Activated naive CD4-positive, alpha-beta T cell treated with anti-CD3 and anti-CD28 coated beads, Interleukin-2, amount 50 U/mL, for 72 hours (primary cell): Measurements from ENCODE around the gene HTRA1. TPM values are rescaled to one million over a fixed set of nuclear protein-coding genes. Genes with fewer than 3 reads are reported as not detected.

Source experiments
- ATAC-seq, 2 donors: fragments of 150-1000 bp; cut with Tn5 transposase; 2 replicates each; pipeline ENCODE4 v1.10.0; 2021; ENCODE audit warnings: mild to moderate bottlenecking in 2 of 2, moderate library complexity in 2 of 2
- DNase-seq, 2 donors: peaks; one replicate each; pipeline ENCODE4 v3.0.0; 2021 to 2022; ENCODE audit warnings: low spot score in 2 of 2
- H3K27ac Mint-ChIP-seq, 2 donors: one replicate each; pipeline ENCODE4 v1.8.0; 2022; ENCODE audit warnings: mild to moderate bottlenecking in 2 of 2, mixed read lengths in 2 of 2
- H3K36me3 Mint-ChIP-seq, 2 donors: one replicate each; pipeline ENCODE4 v1.8.0; 2022; ENCODE audit warnings: mixed read lengths in 2 of 2
- H3K9me3 Mint-ChIP-seq, 2 donors: one replicate each; pipeline ENCODE4 v1.8.0; 2022; ENCODE audit warnings: mixed read lengths in 2 of 2
- total RNA-seq, 2 donors: library from RNA; stranded (reverse); gene quantifications; one replicate each; pipeline ENCODE4 v1.2.3, GENCODE V29; 2022

Gene HTRA1
- not detected for total RNA-seq

DNA sequence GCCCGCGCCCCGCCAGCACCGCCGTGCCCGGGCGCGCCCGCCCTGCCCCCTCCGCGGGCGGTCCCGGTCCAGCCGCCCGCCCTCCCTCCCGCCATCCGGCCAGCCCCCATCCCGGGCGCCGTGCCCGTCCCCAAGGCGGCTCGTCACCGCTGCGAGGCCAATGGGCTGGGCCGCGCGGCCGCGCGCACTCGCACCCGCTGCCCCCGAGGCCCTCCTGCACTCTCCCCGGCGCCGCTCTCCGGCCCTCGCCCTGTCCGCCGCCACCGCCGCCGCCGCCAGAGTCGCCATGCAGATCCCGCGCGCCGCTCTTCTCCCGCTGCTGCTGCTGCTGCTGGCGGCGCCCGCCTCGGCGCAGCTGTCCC lies at the start of gene HTRA1:
Gene HTRA1 (plus strand): TSS at position 187 of the 362 bp plus-strand sequence. CDS start 100 bp downstream, at position 287.
- ATAC-seq (peak; percentile 9 to 43), DNase-seq (no peak)
- Mint-ChIP-seq H3K27ac (no peak within 1 kb of the TSS), H3K9me3 (no peaks in the 10 kb centered on the region), H3K36me3 (peaks cover 0 to 12% of the 10 kb centered on the region in 2 donors)

GRCh38 chr10:122413327-122413726 lies 48.0 kb upstream of the HTRA1 start:
- no peak for DNase-seq

GRCh38 chr10:122417667-122418066 lies 43.7 kb upstream of the HTRA1 start:
- H3K36me3 Mint-ChIP-seq: peaks cover 10 to 35% of the 10 kb centered on the region in 2 donors
- H3K27ac Mint-ChIP-seq: no peak overlapping the region
- no peak for ATAC-seq

More at GRCh38 chr10:122413327-122413726, 48.0 kb upstream of the HTRA1 start:
- Mint-ChIP-seq H3K27ac (no peak overlapping the region), H3K36me3 (peaks cover 0 to 24% of the 10 kb centered on the region in 2 donors), H3K9me3 (no peaks in the 10 kb centered on the region)
- no peak for ATAC-seq

DNA sequence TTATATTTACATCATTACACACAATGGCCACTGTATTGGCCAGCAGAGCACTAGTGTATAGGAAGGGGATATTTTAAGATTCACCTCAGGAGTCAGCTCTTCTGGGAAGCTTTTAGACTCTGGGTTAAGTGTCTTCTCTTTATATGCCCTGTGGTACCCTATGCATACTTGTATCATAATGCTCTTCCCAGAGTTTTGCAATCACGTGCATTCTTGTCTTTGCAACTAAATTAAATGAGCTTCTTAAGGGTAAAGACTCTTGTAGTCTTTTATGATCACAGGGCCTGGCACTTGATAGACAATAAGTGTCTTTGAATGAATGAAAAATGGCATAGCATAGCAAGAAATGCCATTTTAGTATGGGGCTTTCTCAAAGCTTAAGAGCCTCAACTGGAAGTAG lies 42.3 kb upstream of the HTRA1 start:
- DNase-seq: no peak
- peaks cover 10 to 35% of the 10 kb centered on the region in 2 donors for H3K36me3 Mint-ChIP-seq
- no peaks in the 10 kb centered on the region for H3K9me3 Mint-ChIP-seq
- no peak overlapping the region for H3K27ac Mint-ChIP-seq
- ATAC-seq: no peak

More at GRCh38 chr10:122417667-122418066, 43.7 kb upstream of the HTRA1 start:
- H3K9me3 Mint-ChIP-seq: no peaks in the 10 kb centered on the region
- DNase-seq: no peak

DNA sequence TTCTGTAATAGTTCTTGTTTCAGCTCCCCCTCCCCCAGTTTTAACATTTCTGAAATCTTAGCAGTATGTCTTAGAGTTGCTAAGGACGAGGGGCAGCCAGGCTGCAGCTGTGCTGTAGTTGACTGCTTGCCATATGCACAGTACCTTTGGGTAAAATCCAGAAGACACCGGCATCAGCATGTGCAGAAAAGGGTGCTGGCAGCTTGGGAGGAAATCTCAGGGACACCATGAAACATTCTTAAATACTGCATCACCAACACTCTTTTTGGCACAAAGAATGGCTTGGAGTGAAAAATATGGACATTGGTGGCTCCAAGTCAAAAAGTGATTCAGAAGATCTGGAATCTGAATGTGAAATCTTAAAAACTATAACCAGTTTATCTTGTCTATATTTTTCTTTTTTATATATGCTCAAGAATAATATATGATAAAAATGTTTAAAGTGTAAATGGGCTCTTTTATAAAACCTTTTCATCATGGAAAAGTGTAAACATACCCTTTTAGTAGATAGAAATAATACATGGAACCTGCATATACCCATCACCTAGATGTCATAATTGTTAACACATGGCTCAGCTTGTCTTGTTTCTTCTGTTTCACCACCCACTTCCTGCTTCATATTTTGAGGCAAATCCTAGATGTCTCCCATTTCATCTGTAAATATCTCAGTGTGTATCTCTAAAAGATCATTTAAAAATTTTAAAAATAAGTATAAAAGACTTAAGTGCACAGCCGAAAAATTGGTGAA lies 41.3 kb upstream of the HTRA1 start:
- Mint-ChIP-seq H3K27ac (peak overlapping the region in 1 of 2 donors; percentile 77), H3K36me3 (peaks cover 10 to 35% of the 10 kb centered on the region in 2 donors), H3K9me3 (no peaks in the 10 kb centered on the region)
- ATAC-seq (no peak), DNase-seq (no peak)

- DNase-seq (no peak), ATAC-seq (no peak)
- Mint-ChIP-seq H3K9me3 (no peaks in the 10 kb centered on the region), H3K36me3 (peaks cover 10 to 35% of the 10 kb centered on the region in 2 donors), H3K27ac (peak overlapping the region in 1 of 2 donors; percentile 77)
Measured at GRCh38 chr10:122420624-122421007, 40.7 kb upstream of the HTRA1 start.

GRCh38 chr10:122421054-122421625 lies 40.2 kb upstream of the HTRA1 start:
- ATAC-seq (no peak), DNase-seq (no peak)
- Mint-ChIP-seq H3K9me3 (no peaks in the 10 kb centered on the region), H3K27ac (peak overlapping the region in 1 of 2 donors; percentile 77), H3K36me3 (peaks cover 10 to 33% of the 10 kb centered on the region in 2 donors)

DNA sequence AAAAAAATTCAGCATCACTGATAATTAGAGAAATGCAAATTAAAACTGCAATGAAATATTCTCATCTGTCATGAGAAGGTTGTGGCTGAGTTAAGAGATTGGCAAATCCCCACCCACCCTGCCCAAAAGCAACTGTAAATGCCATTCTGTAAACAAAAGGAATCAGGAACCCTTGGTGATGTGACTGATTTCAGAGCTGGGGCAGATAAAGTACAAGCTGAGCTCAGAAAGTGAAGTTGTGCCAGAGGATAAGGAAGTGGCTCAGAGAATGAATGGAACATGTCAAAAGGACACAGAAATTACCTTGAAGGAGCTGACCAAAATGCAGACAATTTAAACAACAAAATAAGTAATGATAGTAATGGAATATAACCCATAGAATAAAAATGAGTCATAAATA lies 39.6 kb upstream of the HTRA1 start:
- Mint-ChIP-seq H3K27ac (peak overlapping the region in 1 of 2 donors; percentile 77), H3K36me3 (peaks cover 10 to 27% of the 10 kb centered on the region in 2 donors), H3K9me3 (no peaks in the 10 kb centered on the region)
- DNase-seq (no peak), ATAC-seq (no peak)

- ATAC-seq: peak; percentile 43 to 79
- Mint-ChIP-seq H3K9me3 (no peaks in the 10 kb centered on the region), H3K27ac (peak overlapping the region in 1 of 2 donors; percentile 9), H3K36me3 (peaks cover 10 to 20% of the 10 kb centered on the region in 2 donors)
- DNase-seq: no peak
Measured at GRCh38 chr10:122422266-122422989, 38.9 kb upstream of the HTRA1 start.

- no peak for DNase-seq
- no peak for ATAC-seq
- no peaks in the 10 kb centered on the region for H3K9me3 Mint-ChIP-seq
- no peak overlapping the region for H3K27ac Mint-ChIP-seq
- peaks cover 7 to 10% of the 10 kb centered on the region in 2 donors for H3K36me3 Mint-ChIP-seq
Measured at GRCh38 chr10:122424059-122424458, 37.3 kb upstream of the HTRA1 start.

DNA sequence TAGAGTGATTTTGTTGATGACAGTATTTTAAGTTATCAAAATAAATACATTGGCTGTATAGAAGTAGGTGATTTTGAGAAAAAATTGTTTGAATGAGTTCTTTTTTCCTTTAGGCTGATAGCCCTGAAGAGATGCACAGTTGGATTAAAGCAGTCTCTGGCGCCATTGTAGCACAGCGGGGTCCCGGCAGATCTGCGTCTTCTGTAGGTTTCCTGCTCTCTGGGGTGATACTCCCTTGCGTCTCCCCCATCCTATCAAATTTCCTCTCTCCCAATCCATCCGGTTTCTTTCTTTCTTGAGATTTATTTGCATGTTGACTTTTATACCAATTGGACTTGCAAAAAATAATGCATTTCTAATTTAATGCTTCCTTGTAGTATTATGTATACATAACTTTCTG lies 34.5 kb upstream of the HTRA1 start:
- ATAC-seq: no peak
- no peak for DNase-seq
- no peaks in the 10 kb centered on the region for H3K9me3 Mint-ChIP-seq
- H3K36me3 Mint-ChIP-seq: no peaks in the 10 kb centered on the region
- peak overlapping the region in 1 of 2 donors; percentile 24 for H3K27ac Mint-ChIP-seq

DNA sequence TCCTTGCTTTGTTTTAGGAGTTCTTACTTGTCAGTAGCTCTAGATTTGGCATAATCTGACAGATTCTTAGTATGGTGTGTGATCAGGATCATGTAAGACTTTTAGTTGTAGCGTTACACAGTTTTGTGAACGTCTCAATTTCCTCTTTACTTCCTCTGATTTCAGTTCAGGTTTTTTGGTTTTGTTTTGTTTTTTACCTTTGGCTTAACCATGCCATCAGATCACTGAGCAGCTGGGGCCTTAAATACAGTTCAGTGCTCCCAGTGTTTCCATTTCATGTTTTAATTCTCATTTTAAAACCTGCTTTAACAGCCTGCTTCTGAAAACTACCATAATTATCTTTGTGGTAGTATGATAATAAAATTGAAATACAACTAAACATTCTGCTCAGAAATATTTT lies 34.1 kb upstream of the HTRA1 start:
- ATAC-seq: no peak
- Mint-ChIP-seq H3K36me3 (no peaks in the 10 kb centered on the region), H3K9me3 (no peaks in the 10 kb centered on the region), H3K27ac (peak overlapping the region in 1 of 2 donors; percentile 24)
- DNase-seq: no peak

GRCh38 chr10:122435212-122435827 lies 26.0 kb upstream of the HTRA1 start:
- Mint-ChIP-seq H3K9me3 (peaks cover 0 to 2% of the 10 kb centered on the region in 2 donors), H3K27ac (no peak overlapping the region), H3K36me3 (peaks cover 0 to 2% of the 10 kb centered on the region in 2 donors)
- DNase-seq: peak in 1 of 2 donors; percentile 14
- ATAC-seq: peak in 1 of 2 donors; percentile 34

- peaks cover 0 to 5% of the 10 kb centered on the region in 2 donors for H3K36me3 Mint-ChIP-seq
- peaks cover 0 to 5% of the 10 kb centered on the region in 2 donors for H3K9me3 Mint-ChIP-seq
- DNase-seq: no peak
- H3K27ac Mint-ChIP-seq: no peak overlapping the region
- ATAC-seq: no peak
Measured at GRCh38 chr10:122441961-122442360, 19.4 kb upstream of the HTRA1 start.

DNA sequence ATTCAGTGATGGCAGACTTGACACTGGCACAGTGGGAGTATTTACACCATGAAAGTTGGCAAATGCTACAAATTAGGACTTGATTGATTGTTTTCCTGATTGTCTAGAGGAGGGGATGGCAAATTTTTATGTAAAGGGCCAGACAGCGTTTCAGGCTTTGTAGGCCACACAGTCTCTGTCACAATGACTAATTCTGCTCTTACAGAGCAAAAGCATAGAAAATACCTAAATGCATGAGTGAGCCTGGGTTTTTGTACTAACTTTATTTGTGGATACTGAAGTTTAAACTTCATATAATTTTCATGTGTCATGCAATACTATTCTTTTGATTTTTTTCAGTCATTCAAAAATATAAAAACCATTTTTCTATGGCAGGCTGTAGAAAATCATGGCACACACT lies 15.9 kb upstream of the HTRA1 start:
- Mint-ChIP-seq H3K9me3 (peaks cover 0 to under 1% of the 10 kb centered on the region in 2 donors), H3K27ac (no peak overlapping the region), H3K36me3 (peaks cover 0 to 1% of the 10 kb centered on the region in 2 donors)
- DNase-seq: no peak
- no peak for ATAC-seq

DNA sequence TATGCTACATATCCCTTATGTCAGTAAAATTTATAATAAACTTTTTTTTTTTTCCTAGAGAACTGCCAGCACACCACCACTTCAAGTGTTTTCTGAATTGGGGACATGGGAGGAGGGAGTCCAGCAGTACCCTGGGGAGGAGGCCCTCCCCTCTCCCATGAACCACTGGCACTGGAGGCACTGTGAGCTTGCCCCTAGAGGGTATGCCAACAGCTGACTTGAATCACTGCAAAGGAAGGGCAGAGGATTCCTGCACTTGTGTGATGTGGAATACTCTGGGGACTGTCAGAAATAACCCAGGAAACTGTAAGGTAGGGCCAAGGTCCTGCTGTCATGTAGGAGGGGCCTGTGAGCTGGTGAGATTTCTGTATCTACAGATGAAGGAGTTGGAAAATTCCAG lies 15.4 kb upstream of the HTRA1 start:
- H3K36me3 Mint-ChIP-seq: no peaks in the 10 kb centered on the region
- DNase-seq (no peak), ATAC-seq (no peak)
- no peaks in the 10 kb centered on the region for H3K9me3 Mint-ChIP-seq
- no peak overlapping the region for H3K27ac Mint-ChIP-seq
